NCI-H1694 (cell line): Measurements from ENCODE around the gene ANKLE2.
"Not testable (repeated sequence)": the region's sequence is repeated elsewhere in the genome, so short reads cannot be mapped to it uniquely, and the experiment has no call there.

Source experiments
- DNase-seq: peaks from one replicate; lab custom pipeline; 2025; lab: John Stamatoyannopoulos, UW

The ANKLE2 gene

GRCh38 chr12:132761032-132761920 lies at the start of gene ANKLE2:
Gene ANKLE2, minus strand, starts transcription at chr12:132761832. Its CDS starts 34 bp downstream, at chr12:132761798.
- no peak for DNase-seq

- DNase-seq, result not testable (repeated sequence)
These were observed 47.8 kb upstream of the ANKLE2 start for GRCh38 chr12:132809391-132809790.

GRCh38 chr12:132807295-132808092 lies 45.9 kb upstream of the ANKLE2 start:
- DNase-seq, result no peak

GRCh38 chr12:132806857-132807256 lies 45.2 kb upstream of the ANKLE2 start:
- DNase-seq, result no peak

- DNase-seq, result no peak
These were observed 42.8 kb upstream of the ANKLE2 start for GRCh38 chr12:132804426-132804861.

- DNase-seq, result no peak
These were observed 42.3 kb upstream of the ANKLE2 start for GRCh38 chr12:132803888-132804287.

GRCh38 chr12:132803125-132803524 lies 41.5 kb upstream of the ANKLE2 start:
- no peak for DNase-seq

GRCh38 chr12:132801741-132802140 lies 40.1 kb upstream of the ANKLE2 start:
- DNase-seq, result no peak

GRCh38 chr12:132798836-132799235 lies 37.2 kb upstream of the ANKLE2 start:
- no peak for DNase-seq

GRCh38 chr12:132797820-132798570 lies 36.4 kb upstream of the ANKLE2 start:
- DNase-seq, result no peak

- DNase-seq, result no peak
These were observed 34.2 kb upstream of the ANKLE2 start for GRCh38 chr12:132795847-132796246.

GRCh38 chr12:132791940-132792339 lies 30.3 kb upstream of the ANKLE2 start:
- DNase-seq, result not testable (repeated sequence)

GRCh38 chr12:132789099-132789471 lies 27.5 kb upstream of the ANKLE2 start:
- no peak for DNase-seq

GRCh38 chr12:132788375-132789098 lies 26.9 kb upstream of the ANKLE2 start:
- no peak for DNase-seq

- no peak for DNase-seq
These were observed 26.2 kb upstream of the ANKLE2 start for GRCh38 chr12:132787877-132788276.

GRCh38 chr12:132786192-132786591 lies 24.6 kb upstream of the ANKLE2 start:
- DNase-seq, result no peak

- no peak for DNase-seq
These were observed 22.9 kb upstream of the ANKLE2 start for GRCh38 chr12:132784580-132784979.

- DNase-seq, result no peak
These were observed 22.4 kb upstream of the ANKLE2 start for GRCh38 chr12:132783917-132784531.

GRCh38 chr12:132781938-132782337 lies 20.3 kb upstream of the ANKLE2 start:
- no peak for DNase-seq

GRCh38 chr12:132779781-132780353 lies 18.2 kb upstream of the ANKLE2 start:
- DNase-seq, result no peak

- DNase-seq, result no peak
These were observed 16.0 kb upstream of the ANKLE2 start for GRCh38 chr12:132777614-132778013.
